ENCODE results near the gene LRP1.
A peak's percentile ranks its signal among the peaks of the same experiment; 100 is the strongest.

The LRP1 gene

DNA sequence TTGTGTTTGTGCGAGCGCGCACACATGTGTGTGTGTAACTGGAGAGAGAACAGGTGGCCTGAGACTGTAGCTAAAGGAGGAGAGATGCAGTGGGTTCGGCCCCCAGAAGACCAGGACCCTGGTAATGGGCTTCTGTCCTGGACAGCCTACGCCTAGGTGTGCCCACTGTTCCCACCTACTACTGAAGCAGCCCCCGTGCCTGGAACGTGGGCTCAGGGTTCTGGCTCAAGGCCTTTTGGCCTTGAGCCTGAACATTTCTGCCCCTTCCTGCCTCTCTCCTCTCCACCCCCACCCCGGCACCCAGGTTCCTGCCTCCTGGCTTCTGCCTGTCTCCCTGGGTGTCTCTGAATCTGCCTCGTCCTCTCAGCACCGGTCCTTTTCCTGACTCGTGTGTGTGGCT, 86.8 kb downstream of the LRP1 start:
- no peak overlapping the region for H3K27ac ChIP-seq
- no peak for TF ChIP-seq ZFX (IDR thresholded peaks at IDR 0.05; ENCODE audit: borderline replicate concordance)
- TF ChIP-seq, protein P1, sequence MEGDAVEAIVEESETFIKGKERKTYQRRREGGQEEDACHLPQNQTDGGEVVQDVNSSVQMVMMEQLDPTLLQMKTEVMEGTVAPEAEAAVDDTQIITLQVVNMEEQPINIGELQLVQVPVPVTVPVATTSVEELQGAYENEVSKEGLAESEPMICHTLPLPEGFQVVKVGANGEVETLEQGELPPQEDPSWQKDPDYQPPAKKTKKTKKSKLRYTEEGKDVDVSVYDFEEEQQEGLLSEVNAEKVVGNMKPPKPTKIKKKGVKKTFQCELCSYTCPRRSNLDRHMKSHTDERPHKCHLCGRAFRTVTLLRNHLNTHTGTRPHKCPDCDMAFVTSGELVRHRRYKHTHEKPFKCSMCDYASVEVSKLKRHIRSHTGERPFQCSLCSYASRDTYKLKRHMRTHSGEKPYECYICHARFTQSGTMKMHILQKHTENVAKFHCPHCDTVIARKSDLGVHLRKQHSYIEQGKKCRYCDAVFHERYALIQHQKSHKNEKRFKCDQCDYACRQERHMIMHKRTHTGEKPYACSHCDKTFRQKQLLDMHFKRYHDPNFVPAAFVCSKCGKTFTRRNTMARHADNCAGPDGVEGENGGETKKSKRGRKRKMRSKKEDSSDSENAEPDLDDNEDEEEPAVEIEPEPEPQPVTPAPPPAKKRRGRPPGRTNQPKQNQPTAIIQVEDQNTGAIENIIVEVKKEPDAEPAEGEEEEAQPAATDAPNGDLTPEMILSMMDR (IDR thresholded peaks at IDR 0.05), result no peak

GRCh38 chr12:57215668-57216013, 87.4 kb downstream of the LRP1 start:
- no peak overlapping the region for H3K27ac ChIP-seq
- TF ChIP-seq ZFX (IDR thresholded peaks at IDR 0.05; ENCODE audit: borderline replicate concordance), result no peak
- TF ChIP-seq, protein P1 (IDR thresholded peaks at IDR 0.05), result no peak

GRCh38 chr12:57216014-57216911, 88.0 kb downstream of the LRP1 start, which contains the start of gene NXPH4:
TSS of gene NXPH4 (plus strand) at chr12:57216794. CDS start at chr12:57216970, 176 bp downstream.
- H3K27ac ChIP-seq, result peak within 1 kb of the TSS; percentile 70
- TF ChIP-seq, protein P1 (IDR thresholded peaks at IDR 0.05), result peak; percentile 24; the same call in 1 of the 2 replicates
- TF ChIP-seq ZFX (IDR thresholded peaks at IDR 0.05; ENCODE audit: borderline replicate concordance), result no peak

DNA sequence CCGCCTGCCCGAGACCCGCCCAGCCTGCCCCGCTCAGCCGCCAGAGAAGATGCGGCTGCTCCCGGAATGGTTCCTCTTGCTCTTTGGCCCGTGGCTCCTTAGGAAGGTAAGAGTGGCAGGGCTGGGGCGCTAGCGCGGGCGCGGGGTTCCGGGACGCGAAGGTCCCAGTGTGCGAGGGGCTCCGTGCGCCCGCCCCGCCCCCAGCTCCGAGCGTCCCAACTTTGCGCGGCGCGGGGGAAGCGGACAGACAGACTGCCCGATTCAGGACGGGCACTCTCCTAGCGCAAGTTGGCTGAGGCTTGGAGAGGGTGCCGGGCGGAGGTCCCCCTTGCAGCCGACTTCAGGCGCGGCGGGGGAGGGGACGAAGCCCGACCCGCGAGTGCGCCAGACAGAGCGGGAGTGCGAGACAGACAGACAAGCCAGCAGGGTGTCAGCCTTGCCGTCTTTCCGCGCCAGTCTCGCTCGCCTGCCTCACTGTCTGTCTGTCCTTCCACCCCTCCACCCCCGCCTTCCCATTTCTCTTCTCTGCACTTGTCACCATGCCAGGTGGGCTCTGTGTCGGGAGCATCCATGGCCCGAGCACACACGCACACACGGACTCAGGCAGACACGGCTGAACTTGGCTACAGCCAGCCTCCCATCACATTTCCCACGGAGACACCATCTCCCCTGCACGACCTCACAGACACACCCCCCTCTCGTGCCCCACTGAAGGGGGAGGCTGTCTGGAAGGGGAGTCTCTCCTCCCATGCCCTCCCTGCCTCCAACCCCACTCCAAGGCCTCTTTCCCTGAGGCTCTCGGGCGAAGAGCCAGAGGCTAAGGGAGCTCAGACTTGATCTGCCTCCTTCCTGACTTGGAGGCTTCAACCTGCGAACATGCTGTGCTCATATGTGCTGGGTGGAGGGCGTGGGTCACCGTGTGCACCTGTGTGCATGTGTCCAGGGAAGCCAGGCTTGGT, 88.9 kb downstream of the LRP1 start:
- TF ChIP-seq, protein P1 (IDR thresholded peaks at IDR 0.05), result no peak
- no peak for TF ChIP-seq ZFX (IDR thresholded peaks at IDR 0.05; ENCODE audit: borderline replicate concordance)
- peak overlapping the region; percentile 70 for H3K27ac ChIP-seq

DNA sequence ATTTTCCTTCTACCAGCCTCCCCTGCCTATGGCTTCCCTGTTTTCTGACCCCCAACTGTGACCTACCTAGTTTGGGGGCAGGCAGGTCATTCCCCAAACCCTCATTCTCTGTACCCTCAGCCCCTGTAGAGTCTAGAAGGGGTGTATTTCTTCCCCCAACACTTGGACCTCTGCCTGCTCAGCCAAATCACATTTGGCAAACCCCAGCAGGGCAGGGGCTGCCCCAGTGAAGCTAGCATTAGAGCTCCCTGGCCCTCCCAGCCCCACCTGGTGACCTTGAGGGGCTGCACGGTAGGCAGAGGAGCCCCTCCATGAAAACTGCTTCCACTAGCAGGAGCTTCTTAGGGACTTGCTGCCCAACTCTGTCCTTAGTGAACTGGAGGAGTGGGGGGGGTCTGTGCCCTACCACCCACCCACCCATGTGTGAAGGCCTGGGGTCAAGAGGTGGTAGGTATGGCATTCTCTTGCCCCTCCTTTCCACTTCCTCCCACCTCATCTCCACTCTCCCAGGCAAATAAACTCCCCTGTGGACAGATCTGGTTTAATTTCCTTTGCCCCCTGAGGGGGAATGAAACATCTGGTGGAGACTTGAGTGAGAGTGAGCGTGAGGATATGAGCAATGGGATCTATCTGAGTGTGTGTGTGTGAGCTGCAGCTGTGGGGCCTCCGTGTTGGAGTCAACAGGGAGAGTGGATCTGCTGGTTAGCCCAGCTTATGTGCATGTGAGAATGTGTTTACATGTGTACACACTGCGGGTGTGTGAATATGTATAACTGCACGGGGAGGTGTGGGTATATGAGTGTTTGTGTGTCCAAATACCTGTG, 90.0 kb downstream of the LRP1 start:
- H3K27ac ChIP-seq, result peak overlapping the region; percentile 70
- TF ChIP-seq ZFX (IDR thresholded peaks at IDR 0.05; ENCODE audit: borderline replicate concordance), result no peak
- TF ChIP-seq, protein P1 (IDR thresholded peaks at IDR 0.05), result no peak

DNA sequence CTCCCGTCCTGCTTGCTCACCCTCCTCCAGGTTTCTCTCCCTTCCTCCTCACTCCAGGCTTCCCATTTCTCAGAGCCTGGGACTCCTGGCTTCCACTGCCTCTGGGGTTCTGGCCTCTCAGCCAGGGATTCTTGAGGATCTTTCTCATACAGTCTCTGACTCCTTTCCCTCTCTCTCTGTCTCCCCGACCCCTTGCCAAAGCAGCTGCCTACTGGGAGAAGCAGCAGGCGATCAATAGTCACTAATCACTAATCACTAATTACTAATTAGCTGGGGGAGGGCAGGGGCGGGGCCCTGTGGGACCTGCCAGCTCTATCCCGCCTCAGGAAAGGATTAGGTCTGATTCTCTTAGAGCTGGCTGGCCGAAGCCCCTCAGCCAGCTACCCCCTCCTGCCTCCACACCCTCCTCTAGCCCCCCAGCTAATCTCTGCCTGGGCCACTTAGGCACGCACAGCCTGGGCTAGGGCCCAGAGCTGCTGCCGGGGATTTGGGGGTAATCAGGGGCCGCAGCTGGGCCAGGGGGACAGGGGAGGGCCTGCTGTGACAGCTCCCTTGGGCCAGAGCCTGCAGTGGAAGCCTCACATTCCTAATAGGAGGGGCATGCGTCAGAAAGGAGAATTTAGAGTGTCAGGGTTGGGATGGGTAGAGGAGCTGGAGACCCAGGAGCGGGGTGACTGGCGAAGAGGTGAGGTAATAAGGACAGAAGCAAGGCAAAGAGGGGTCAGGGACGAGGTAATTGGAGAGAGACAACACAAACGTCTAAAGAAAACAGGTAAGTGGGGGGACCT, 91.1 kb downstream of the LRP1 start:
- H3K27ac ChIP-seq, result peak overlapping the region; percentile 70
- TF ChIP-seq ZFX (IDR thresholded peaks at IDR 0.05; ENCODE audit: borderline replicate concordance), result no peak
- TF ChIP-seq, protein P1 (IDR thresholded peaks at IDR 0.05), result no peak

Measured in 22Rv1 (cell line).